ENCODE results near the gene CLCA4.
A peak's percentile ranks its signal among the peaks of the same experiment; 100 is the strongest.
"Not testable (repeated sequence)": the region's sequence is repeated elsewhere in the genome, so short reads cannot be mapped to it uniquely, and the experiment has no call there.

CLCA4 gene

DNA sequence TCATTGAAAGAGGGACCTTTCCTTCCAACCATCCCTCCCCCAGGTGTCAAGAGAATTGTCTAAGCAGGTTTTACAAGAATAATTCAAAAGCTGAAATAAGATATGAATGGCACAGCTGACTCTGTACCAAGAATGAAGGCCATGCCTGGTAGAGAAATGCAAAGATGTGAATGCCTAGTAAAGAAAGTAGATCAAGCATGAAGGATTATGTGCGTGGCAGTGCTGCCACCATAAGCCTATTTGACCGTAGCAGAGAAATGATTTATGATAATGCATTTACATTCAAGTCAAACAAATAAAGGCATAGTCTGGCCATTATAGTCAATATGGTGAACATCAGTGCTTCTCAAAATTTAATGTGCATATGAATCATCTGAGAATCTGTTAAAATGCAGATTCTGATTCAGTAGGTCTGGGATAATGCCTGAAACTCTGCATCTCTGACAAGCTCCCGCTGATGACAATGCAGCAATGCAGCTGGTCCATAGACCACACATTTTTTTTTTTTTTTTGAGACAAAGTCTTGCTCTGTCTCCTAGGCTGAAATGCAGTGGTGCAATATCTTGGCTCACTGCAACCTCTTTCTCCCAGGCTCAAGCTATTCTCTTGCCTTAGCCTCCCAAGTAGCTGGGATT, 16.6 kb upstream of the CLCA4 start:
- no peak for DNase-seq

DNA sequence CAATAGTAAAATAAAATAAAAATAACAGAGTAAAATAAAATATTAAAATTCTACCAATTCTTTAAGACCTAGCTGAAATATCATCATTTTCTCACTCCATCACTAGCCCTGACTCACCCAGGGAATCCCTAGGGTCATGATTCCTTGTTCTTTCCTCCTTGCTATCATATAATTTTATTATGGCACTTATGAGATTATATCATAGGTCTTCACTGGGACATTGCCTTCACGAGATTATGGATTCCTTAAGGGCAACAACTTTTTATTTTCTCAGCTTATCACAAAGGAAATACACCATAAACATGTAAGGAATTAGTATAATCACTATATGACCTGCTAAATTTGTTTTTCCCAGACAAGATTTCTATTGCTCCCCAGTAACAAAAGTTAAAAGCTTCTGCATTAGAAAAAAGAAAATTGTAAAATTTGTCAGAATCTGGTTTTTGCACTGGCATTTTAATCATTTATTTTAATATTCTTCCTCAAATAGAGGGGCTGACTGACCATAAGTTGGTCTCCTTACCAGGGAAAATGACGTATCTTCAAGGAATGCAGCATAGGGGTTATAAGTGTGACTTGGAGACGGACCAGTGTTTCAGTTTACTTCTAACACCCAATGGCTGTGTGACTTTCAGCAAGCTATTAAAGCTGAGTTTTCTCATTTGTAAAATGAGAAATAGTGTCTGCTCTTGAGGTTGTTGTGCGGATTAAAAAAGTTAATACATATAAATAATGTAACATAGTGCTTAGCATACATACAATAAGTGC, 8.8 kb upstream of the CLCA4 start:
- DNase-seq, result peak; percentile 15

DNA sequence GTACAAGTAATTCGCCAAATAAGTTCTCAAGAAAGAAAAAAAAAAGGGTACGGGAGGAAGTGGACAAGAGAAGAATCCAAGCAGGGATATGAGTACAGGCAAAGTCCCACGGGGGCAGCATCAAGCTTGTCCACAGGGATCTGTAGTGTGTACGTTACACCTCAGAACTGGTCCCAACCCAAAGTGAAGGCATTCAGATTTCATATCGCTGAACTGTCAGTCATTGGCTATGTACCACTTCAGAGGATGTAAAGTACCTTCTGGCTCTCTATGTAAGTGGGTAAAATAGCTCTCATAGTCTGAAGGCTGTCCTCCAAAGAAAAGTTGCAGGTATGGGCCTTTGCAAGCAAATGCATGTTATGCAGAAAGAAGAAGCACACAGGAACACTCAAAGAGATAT, 8.1 kb upstream of the CLCA4 start:
- DNase-seq, result no peak

GRCh38 chr1:86541859-86542258, 5.0 kb upstream of the CLCA4 start:
- DNase-seq, result no peak

GRCh38 chr1:86542631-86543030, 4.2 kb upstream of the CLCA4 start:
- DNase-seq, result peak; percentile 26

DNA sequence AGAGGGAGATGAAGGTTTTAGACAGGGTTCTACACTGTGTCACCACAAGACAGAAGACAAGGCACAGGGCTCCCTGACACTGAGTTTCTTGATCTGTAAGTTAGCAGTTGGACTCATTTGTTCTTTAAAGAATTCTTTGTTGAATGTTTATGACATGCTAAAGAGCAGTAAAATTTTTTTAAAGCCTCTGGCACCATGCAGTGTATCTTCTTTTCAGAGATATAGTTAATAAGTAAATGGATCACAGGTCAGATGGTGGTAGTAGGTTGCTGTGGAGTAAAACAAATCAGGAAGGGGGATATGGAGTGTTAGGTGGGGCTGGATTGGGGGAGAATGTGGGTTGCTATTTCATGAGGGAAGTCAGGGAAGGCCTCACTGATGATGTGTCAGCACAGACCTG, 2.0 kb downstream of the CLCA4 start:
- DNase-seq, result no peak

GRCh38 chr1:86551305-86551704, 4.4 kb downstream of the CLCA4 start:
- no peak for DNase-seq

DNA sequence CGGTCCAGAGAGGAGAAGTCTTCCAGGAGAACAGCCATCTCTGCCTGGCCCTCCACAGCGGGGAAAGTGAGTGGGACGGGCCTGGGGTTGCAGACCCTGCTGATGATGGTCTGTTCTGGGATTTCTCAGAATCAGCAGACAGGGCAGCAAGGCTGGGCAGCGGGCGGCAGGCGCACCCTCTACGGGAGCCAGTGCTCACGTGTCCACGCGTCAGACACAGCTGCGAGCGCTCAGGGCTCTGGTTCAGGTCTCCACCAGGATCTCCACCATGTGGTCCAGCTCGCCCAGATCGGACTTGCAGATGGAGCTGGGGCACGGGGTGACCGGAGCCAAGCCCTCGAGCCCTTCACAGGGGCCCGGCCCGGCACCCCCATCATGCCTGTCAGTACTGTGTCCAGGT, 5.5 kb downstream of the CLCA4 start:
- DNase-seq, result no peak

- no peak for DNase-seq
Observed at GRCh38 chr1:86557739-86558138, 10.9 kb downstream of the CLCA4 start.

DNA sequence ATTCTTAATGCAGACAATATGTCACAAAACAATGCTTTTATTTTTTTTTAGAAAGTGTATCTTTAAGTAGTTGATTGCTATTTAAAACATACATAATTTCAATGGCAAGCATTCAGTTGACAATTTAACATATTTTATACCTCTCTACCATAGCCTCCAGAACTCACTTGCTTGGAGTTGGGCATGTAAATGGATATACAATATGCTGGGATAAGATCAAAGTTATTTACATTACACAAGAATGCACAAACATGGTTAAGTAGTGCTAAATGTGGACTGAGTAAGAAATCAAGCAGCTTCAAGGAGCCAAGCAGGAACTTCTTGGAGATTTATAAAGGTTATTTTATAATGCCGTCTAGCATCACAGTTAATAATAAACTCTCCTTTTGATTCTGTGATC, 17.0 kb downstream of the CLCA4 start:
- no peak for DNase-seq

DNA sequence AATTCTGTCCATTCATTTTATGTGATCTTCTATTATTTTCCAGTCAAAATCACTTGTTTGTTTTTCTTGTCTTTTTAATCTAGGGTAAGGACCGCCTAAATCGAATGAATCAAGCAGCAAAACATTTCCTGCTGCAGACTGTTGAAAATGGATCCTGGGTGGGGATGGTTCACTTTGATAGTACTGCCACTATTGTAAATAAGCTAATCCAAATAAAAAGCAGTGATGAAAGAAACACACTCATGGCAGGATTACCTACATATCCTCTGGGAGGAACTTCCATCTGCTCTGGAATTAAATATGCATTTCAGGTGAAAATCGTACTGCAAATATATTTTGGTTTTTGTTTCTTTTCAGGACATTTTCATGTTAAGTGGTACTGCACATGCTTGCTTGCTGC, 20.5 kb downstream of the CLCA4 start:
- DNase-seq, result no peak

GRCh38 chr1:86567878-86568277, 21.0 kb downstream of the CLCA4 start:
- no peak for DNase-seq

GRCh38 chr1:86573763-86574484, 27.0 kb downstream of the CLCA4 start:
- no peak for DNase-seq

DNA sequence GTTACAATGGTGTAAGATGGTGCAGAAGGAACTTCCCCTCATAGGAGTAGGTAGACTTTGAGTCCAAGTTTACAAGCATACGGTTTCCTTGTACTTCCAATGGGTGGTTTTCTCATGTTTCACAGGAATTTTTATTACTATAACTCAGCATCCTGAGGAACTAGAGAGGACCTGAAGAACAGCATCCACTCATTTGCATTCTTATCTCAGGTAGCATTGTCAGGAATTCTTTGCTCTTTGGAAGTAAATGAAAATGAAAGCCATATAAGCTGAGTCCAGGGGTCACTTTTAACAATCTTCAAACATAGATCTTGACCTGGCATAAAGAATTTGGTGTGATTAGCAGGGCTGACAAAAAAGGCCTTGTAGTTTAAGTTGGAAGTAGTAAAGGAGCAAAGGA, 34.4 kb downstream of the CLCA4 start:
- DNase-seq, result no peak

GRCh38 chr1:86582161-86582560, 35.3 kb downstream of the CLCA4 start:
- DNase-seq, result no peak

GRCh38 chr1:86583032-86583431, 36.2 kb downstream of the CLCA4 start:
- no peak for DNase-seq

DNA sequence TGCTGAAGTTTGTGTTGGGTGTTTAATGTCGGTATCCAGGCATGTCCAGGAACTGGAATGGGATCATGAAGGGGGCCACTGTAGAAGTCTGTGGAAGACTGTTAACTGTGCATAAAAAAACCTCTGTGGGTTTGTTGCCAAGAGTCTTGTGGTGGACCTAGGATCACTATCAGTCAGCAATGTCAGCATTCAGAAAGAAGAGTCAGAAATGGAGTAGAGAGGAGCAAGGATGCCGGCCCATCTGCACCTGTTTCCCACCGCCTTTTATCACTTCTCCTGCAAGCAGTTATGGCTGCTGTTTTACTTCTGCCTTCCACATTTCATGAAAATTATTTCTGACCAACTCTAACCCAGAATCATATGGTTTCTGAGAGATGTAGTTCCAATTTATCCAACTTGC, 36.7 kb downstream of the CLCA4 start:
- DNase-seq, result no peak

DNA sequence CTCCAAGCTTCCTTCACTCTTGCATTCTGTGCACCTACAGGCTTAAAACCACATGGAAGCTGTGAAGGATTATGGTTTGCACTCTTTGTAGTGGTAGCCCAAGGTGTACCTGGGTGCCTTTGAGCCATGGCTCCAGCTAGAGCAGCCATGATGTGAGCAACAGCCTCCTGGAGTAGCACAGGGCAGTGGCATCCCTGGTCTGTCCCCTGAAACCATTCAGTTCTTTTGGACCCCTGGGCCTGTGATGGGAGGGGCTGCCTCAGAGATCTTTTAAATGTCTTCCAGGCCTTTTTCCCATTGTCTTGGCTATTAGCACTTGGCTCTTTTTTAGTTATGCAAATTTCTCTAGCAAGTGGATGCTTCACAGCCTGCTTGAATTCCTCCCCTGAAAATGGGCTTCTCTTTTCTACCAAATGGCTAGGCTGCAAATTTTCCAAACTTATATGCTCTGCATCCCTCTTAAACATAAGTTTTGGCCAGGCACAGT, 47.4 kb downstream of the CLCA4 start:
- no peak for DNase-seq

DNA sequence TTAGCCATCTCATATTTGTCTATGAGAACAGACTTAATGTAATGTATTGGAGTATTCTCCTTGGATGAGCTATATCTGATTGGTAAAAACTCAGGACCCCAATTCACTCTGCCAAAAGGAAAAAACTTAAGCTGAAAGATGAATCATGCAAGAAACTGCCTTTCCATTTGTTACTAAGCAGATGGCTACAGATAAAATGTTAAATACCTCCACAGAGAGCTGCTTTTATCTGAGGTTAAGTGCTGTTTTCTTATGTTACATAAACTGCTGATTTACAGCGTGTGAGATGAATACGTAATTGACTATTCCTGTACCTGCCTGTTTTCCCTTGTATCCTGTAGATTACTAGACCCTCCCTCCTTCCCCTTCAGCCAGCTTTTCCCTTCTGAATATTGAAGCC, 49.3 kb downstream of the CLCA4 start:
- no peak for DNase-seq

DNA sequence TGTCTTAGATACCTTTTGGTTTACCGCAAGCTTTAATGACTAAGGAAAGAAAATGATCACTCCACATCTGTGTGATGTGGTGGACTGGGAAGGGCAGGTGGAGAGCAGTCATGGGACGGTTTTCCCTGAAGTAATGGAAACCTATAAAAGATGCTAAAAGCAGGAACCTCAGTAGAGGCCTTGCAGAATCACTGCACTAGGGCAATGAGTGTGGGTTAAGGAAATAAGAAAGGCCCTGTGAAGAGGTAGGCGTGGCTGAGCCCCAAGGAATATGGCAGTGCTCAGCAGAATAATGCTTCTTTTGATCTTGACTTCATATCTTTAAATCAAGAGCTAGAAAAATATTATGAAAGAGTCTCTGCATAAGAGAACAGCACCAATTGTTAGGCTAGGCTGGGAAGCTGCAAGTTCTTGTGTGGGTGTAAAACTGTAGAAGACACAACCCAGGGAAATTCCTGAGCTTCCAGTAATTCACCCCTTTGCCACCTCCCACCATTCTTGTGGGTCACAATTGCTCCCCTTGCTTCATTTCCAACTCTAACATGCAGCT, 49.9 kb downstream of the CLCA4 start:
- DNase-seq, result no peak

DNA sequence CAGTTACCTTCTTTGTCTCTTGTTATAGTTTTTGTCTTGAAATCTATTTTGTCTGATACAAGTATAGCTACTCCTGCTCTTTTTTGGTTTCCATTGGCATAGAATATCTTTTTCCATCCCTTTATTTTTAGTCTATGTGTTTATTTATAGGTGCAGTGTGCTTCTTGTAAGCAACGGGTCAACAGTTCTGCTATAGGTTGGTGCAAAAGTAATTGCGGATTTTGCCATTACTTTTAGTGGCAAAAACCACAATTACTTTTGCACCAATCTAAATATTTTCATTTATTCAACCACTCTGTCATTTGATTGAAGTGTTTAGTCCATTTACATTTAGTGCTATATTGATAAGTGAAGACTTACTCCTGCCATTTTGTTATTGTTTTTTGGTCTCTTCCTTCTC, 59.2 kb downstream of the CLCA4 start:
- DNase-seq, result not testable (repeated sequence)

DNA sequence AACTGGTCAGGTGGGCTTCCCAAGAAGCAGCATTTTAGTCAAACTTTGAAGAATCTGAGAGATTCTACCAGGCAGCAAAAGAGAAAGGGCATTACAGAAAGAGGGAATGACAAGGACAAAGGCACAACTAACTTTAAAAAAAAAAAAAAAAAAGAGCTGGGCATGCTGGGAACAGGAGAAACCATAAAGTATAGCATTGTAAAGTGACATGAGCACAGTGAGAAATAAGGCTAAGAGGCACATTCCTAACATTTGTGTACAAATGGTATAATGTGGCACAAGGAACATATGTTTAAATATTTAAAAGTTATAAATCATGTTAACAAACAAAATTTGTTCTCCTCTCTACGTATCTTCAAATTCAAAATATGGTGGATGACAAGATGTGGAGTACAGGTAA, 69.6 kb downstream of the CLCA4 start:
- DNase-seq, result no peak

DNA sequence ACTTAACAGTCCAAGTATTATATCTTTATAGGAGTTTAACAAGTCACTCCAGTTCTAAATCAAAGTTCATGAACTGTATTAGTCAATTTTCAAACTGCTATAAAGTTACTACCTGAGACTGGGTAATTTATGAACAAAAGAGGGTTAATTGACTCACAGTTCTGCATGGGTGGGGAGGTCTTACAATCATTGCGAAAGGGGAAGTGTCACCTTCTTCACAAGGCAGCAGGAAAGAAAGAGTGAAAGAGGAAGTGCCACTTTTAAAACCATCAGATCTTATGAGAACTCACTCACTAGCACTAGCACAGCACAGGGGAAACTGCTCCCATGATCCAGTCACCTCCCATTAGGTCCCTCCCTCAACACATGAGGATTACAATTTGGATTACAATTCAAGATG, 70.0 kb downstream of the CLCA4 start:
- DNase-seq, result no peak

DNA sequence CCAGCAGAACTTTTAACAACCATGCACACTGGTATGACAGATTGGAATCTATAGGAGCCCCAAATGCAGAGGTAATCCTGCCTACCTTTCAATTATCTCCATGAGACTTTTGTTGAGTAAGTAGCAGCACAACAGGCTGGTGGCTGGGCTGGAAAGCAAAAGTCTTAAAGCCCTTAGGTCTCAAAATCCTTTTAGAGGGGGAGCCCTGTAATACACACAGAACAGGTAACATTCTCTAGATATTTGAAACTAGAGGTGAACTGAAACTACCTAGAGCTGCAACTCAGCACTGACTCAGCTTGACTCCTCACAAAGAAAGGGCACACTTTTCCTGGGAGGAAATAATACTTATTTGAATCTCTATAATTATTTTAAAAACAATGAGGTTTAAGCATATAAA, 71.5 kb downstream of the CLCA4 start:
- no peak for DNase-seq

All from HCEC 1CT (cell line).